HepG2 (cell line): ENCODE results near the gene TCAIM. TPM values are rescaled to one million over a fixed set of nuclear protein-coding genes. Genes with fewer than 3 reads are reported as not detected.

ENCODE experiments used
- ATAC-seq: fragments of 200-7000 bp; cut with Tn5 transposase; 3 replicates; pipeline ENCODE4 v1.9.1; 2020; ENCODE audit warnings: mild to moderate bottlenecking, moderate library complexity
- BruUV-seq: library from RNA; stranded (reverse); fragments of 400-500 nt; replicated peaks from 2 replicates; lab custom pipeline; 2021; lab: Mats Ljungman, UMichigan
- CTCF ChIA-PET: fragments of 300-600 bp; formaldehyde crosslinking; extraction: SDS; loops from one replicate; lab custom pipeline; 2021; ENCODE audit warnings: low total read pairs, inconsistent platforms, low intra/inter-chr PET ratio; lab: Yijun Ruan, JAX
- POLR2A ChIA-PET: fragments of 350-600 bp; sonication (Branson Sonifier 250); formaldehyde crosslinking; loops from one replicate; lab custom pipeline; 2020; ENCODE audit warnings: antibody characterized with exemption, inconsistent platforms; lab: Yijun Ruan, JAX
- DNase-seq: peaks from one replicate; pipeline ENCODE4 v3.0.0-alpha.2; 2015; ENCODE audit warnings: low spot score
- FAIRE-seq: peaks from 3 replicates; lab custom pipeline; 2011; peaks lifted over from hg19 to GRCh38; lab: Jason Lieb, UNC
- H2AFZ ChIP-seq: one replicate; pipeline ENCODE4 v1.6.1; 2011; ENCODE audit warnings: low read length, inconsistent platforms
- H3K27ac ChIP-seq: fragments of 300-600 bp; 3 replicates; pipeline ENCODE4 v1.8.0; 2011; ENCODE audit warnings: mixed run types, mild to moderate bottlenecking, mixed read lengths, low read length, inconsistent platforms; ENCODE audit not compliant: insufficient read depth; ENCODE audit errors: extremely low read length
- H3K27me3 ChIP-seq, 2 experiments: fragments of 200-600 bp in 1 of 2; 2 replicates in 1 of 2; 3 replicates in 1 of 2; pipeline versions ENCODE4 v1.6.0 to v1.8.0; 2011; ENCODE audit warnings: low read length in 2 of 2, mild to moderate bottlenecking in 2 of 2, moderate library complexity in 2 of 2, inconsistent platforms in 1 of 2; ENCODE audit not compliant: insufficient read depth in 2 of 2, control insufficient read depth in 1 of 2
- H3K36me3 ChIP-seq, 2 experiments: fragments of 200-600 bp in 1 of 2; replicated peaks in 1 of 2; 2 replicates in 1 of 2; 3 replicates in 1 of 2; pipeline versions ENCODE4 v1.5.1 to v1.8.0; 2011; ENCODE audit warnings: low read length in 2 of 2, inconsistent platforms in 1 of 2; ENCODE audit not compliant: insufficient read depth in 2 of 2, control insufficient read depth in 1 of 2
- H3K4me1 ChIP-seq: 2 replicates; pipeline ENCODE4 v1.5.1; 2012; ENCODE audit warnings: low read length, inconsistent platforms; ENCODE audit not compliant: insufficient read depth
- H3K4me2 ChIP-seq: 2 replicates; pipeline ENCODE4 v1.6.0; 2011; ENCODE audit warnings: low read depth, low read length, inconsistent platforms
- H3K4me3 ChIP-seq, 3 experiments: fragments of 200-600 bp in 1 of 3; sonication (generic), shearing (Covaris generic) in 1 of 3; replicated peaks in 1 of 3; 2 replicates each; pipeline ENCODE4 v1.5.1; 2011 to 2016; ENCODE audit warnings: low read length in 3 of 3, inconsistent platforms in 2 of 3, low read depth in 2 of 3, mild to moderate bottlenecking in 2 of 3, control low read depth in 1 of 3, mixed read lengths in 1 of 3; ENCODE audit not compliant: insufficient read depth in 1 of 3
- H3K79me2 ChIP-seq: one replicate; pipeline ENCODE4 v1.6.1; 2011; ENCODE audit warnings: low read length, inconsistent platforms; ENCODE audit not compliant: insufficient read depth
- H3K9ac ChIP-seq: 2 replicates; pipeline ENCODE4 v1.6.0; 2011; ENCODE audit warnings: mild to moderate bottlenecking, low read depth, low read length, inconsistent platforms; ENCODE audit not compliant: insufficient read depth
- H3K9me3 ChIP-seq: 2 replicates; pipeline ENCODE4 v1.5.1; 2012; ENCODE audit warnings: mild to moderate bottlenecking, low read length
- H4K20me1 ChIP-seq: 2 replicates; pipeline ENCODE4 v1.6.0; 2011; ENCODE audit warnings: inconsistent platforms, mild to moderate bottlenecking, low read length, moderate library complexity; ENCODE audit not compliant: insufficient read depth
- HNF4G ChIP-seq, 2 experiments: sonication (generic) in 1 of 2; formaldehyde crosslinking in 1 of 2; IDR thresholded peaks; 2 replicates each; pipeline versions ENCODE4 v1.4.0 to v1.6.1; 2011 to 2020; ENCODE audit warnings: borderline replicate concordance in 2 of 2, low read depth in 2 of 2, mild to moderate bottlenecking in 2 of 2, low read length in 1 of 2, missing genetic modification reagents in 1 of 2, moderate library complexity in 1 of 2
- HNRNPL ChIP-seq: fragments of 200-400 bp; formaldehyde crosslinking; IDR thresholded peaks from 2 replicates; pipeline ENCODE4 v1.6.1; 2017; ENCODE audit warnings: mild to moderate bottlenecking, low read depth, low read length
- TBX2 ChIP-seq: sonication (generic); formaldehyde crosslinking; IDR thresholded peaks from 2 replicates; pipeline ENCODE4 v1.5.0; 2020; ENCODE audit warnings: missing genetic modification reagents, mild to moderate bottlenecking, borderline replicate concordance
- YY1 ChIP-seq: IDR thresholded peaks from 2 replicates; pipeline ENCODE4 v1.6.1; 2011; ENCODE audit warnings: low read length, low read depth, moderate library complexity, mild to moderate bottlenecking; ENCODE audit not compliant: insufficient read depth, insufficient replicate concordance
- ZFP91 ChIP-seq: sonication (generic); formaldehyde crosslinking; IDR thresholded peaks from 2 replicates; pipeline ENCODE4 v1.9.0; 2022; ENCODE audit warnings: missing genetic modification reagents, mild to moderate bottlenecking, borderline replicate concordance
- ZNF280B ChIP-seq: sonication (generic); formaldehyde crosslinking; IDR thresholded peaks from 2 replicates; pipeline ENCODE4 v1.5.0; 2020; ENCODE audit warnings: missing genetic modification reagents, mild to moderate bottlenecking, borderline replicate concordance
- ZNF292 ChIP-seq: sonication (generic); formaldehyde crosslinking; IDR thresholded peaks from 2 replicates; pipeline ENCODE4 v1.8.1; 2022; ENCODE audit warnings: mild to moderate bottlenecking, low read depth, missing genetic modification reagents, borderline replicate concordance
- ZNF788 ChIP-seq: sonication (generic); formaldehyde crosslinking; IDR thresholded peaks from 2 replicates; pipeline ENCODE4 v1.5.0; 2020; ENCODE audit warnings: mild to moderate bottlenecking, missing genetic modification reagents, borderline replicate concordance
- WGBS: methylation state at CpG from one replicate; pipeline ENCODE4 v1.1.6; 2017; ENCODE audit warnings: low lambda C conversion rate; 5-methylcytosine and 5-hydroxymethylcytosine counted together
- in situ Hi-C: cut with HindIII; loops from 2 replicates; pipeline ENCODE4 v1.10.0; 2017; ENCODE audit warnings: low pct_unique_long_range_greater_than_20kb; ENCODE audit not compliant: extremely low pct_ligation_motif_present
- intact Hi-C: fragments of 100-400 bp; cut with micrococcal nuclease; formaldehyde crosslinking; loops from one replicate; pipeline ENCODE4 v1.10.0; 2022; ENCODE audit not compliant: unreplicated experiment
- polyA plus RNA-seq, 8 experiments: library from polyadenylated mRNA; depleted of rRNA in 3 of 8; stranded (reverse) in 7 of 8; unstranded in 1 of 8; fragments of >200 nt; fragmentation: Illumina TruSeq in 4 of 8; extraction: Trizol in 4 of 8; gene quantifications; 2 replicates each; pipeline versions ENCODE4 v1.2.1 to v1.2.3, GENCODE V29; 2011 to 2016; ENCODE audit warnings: low read depth in 4 of 8, missing spikeins in 1 of 8, mixed read lengths in 1 of 8; ENCODE audit not compliant: insufficient read depth in 1 of 8
- total RNA-seq, 5 experiments: library from RNA; depleted of rRNA; stranded (reverse); fragments of >200 nt; fragmentation: Illumina TruSeq; extraction: Trizol; gene quantifications; 2 replicates each; pipeline ENCODE4 v1.2.3, GENCODE V29; 2016; ENCODE audit warnings: low read depth in 1 of 5
- TF ChIP-seq, protein P1 (sequence below): sonication (generic); formaldehyde crosslinking; IDR thresholded peaks from 2 replicates; pipeline ENCODE4 v1.4.0; 2020; ENCODE audit warnings: missing genetic modification reagents, borderline replicate concordance
- TF ChIP-seq, protein P2 (sequence below): sonication (generic); formaldehyde crosslinking; IDR thresholded peaks from 2 replicates; pipeline ENCODE4 v1.9.0; 2021; ENCODE audit warnings: missing genetic modification reagents, borderline replicate concordance
- TF ChIP-seq, protein P3 (sequence below): sonication (generic); formaldehyde crosslinking; IDR thresholded peaks from 2 replicates; pipeline ENCODE4 v1.4.0; 2020; ENCODE audit warnings: missing genetic modification reagents

Gene TCAIM
- total and polyA plus RNA-seq, 2 of the 13 experiments (the other 11 are each of a cell fraction or from before 2014, with no cell fraction given) = 16.9 to 22.6 TPM

GRCh38 chr3:44414517-44415090 is 76.0 kb downstream of the TCAIM start:
- H3K27ac ChIP-seq = no peak overlapping the region
- H3K9me3 ChIP-seq = no peaks in the 10 kb centered on the region
- no peaks in the 10 kb centered on the region for H3K79me2 ChIP-seq
- H4K20me1 ChIP-seq = no peaks in the 10 kb centered on the region
- H3K4me2 ChIP-seq = peak overlapping the region; percentile 48
- DNase-seq = peak; percentile 29
- ChIA-PET POLR2A (interaction anchor here (1.1 to 1.2 kb wide), 5 partner anchors 25 to 77 kb away, joined by 3 to 6 read pairs (median 4); partner anchors contain the start of gene TCAIM), CTCF (no interaction called here)
- no peak overlapping the region for H3K9ac ChIP-seq
- FAIRE-seq = peak; percentile 26
- 0% methylated on average over 2 of the region's 11 CpGs for WGBS
- H2AFZ ChIP-seq = peak overlapping the region; percentile 4
- peaks cover 31% of the 10 kb centered on the region for H3K4me1 ChIP-seq
- peak; percentile 10 for ATAC-seq
- H3K4me3 ChIP-seq = no peak overlapping the region; a peak in 1 of 6 replicates
- H3K36me3 ChIP-seq = no peaks in the 10 kb centered on the region
- no TSS peak for BruUV-seq
- intact Hi-C loops = loop anchor here (5.0 kb wide), 1 partner anchor 92 kb away; no protein-coding TSS in a partner anchor
- in situ Hi-C loops = no loop called here
- H3K27me3 ChIP-seq = no peaks in the 10 kb centered on the region; a peak in 1 of 5 replicates
- TF ChIP-seq ZFP91 (CRISPR knock-in tag) (peak; percentile 45; the same call in 1 of the 2 replicates), HNRNPL (peak; percentile 49; the same call in 1 of the 2 replicates), YY1 (no peak), ZNF280B (CRISPR knock-in tag) (0 out of 2 replicates have a peak, but pooled peaks have one; percentile 6), HNF4G (IDR thresholded peaks at IDR 0.05; ENCODE audit: borderline replicate concordance, low read depth, low read length) (0 out of 2 replicates have a peak, but pooled peaks have one; percentile 43), HNF4G (CRISPR knock-in tag; IDR thresholded peaks at IDR 0.05; ENCODE audit: borderline replicate concordance, low read depth) (no peak), TBX2 (CRISPR knock-in tag) (peak; percentile 35; the same call in 1 of the 2 replicates), ZNF788 (CRISPR knock-in tag) (peak; percentile 38; the same call in 1 of the 2 replicates), ZNF292 (0 out of 2 replicates have a peak, but pooled peaks have one; percentile 36)
- TF ChIP-seq, protein P1, sequence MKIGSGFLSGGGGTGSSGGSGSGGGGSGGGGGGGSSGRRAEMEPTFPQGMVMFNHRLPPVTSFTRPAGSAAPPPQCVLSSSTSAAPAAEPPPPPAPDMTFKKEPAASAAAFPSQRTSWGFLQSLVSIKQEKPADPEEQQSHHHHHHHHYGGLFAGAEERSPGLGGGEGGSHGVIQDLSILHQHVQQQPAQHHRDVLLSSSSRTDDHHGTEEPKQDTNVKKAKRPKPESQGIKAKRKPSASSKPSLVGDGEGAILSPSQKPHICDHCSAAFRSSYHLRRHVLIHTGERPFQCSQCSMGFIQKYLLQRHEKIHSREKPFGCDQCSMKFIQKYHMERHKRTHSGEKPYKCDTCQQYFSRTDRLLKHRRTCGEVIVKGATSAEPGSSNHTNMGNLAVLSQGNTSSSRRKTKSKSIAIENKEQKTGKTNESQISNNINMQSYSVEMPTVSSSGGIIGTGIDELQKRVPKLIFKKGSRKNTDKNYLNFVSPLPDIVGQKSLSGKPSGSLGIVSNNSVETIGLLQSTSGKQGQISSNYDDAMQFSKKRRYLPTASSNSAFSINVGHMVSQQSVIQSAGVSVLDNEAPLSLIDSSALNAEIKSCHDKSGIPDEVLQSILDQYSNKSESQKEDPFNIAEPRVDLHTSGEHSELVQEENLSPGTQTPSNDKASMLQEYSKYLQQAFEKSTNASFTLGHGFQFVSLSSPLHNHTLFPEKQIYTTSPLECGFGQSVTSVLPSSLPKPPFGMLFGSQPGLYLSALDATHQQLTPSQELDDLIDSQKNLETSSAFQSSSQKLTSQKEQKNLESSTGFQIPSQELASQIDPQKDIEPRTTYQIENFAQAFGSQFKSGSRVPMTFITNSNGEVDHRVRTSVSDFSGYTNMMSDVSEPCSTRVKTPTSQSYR = peak; percentile 85; the same call in 1 of the 2 replicates
- TF ChIP-seq, protein P2, sequence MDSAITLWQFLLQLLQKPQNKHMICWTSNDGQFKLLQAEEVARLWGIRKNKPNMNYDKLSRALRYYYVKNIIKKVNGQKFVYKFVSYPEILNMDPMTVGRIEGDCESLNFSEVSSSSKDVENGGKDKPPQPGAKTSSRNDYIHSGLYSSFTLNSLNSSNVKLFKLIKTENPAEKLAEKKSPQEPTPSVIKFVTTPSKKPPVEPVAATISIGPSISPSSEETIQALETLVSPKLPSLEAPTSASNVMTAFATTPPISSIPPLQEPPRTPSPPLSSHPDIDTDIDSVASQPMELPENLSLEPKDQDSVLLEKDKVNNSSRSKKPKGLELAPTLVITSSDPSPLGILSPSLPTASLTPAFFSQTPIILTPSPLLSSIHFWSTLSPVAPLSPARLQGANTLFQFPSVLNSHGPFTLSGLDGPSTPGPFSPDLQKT (CRISPR knock-in tag) = no peak
- TF ChIP-seq, protein P3, sequence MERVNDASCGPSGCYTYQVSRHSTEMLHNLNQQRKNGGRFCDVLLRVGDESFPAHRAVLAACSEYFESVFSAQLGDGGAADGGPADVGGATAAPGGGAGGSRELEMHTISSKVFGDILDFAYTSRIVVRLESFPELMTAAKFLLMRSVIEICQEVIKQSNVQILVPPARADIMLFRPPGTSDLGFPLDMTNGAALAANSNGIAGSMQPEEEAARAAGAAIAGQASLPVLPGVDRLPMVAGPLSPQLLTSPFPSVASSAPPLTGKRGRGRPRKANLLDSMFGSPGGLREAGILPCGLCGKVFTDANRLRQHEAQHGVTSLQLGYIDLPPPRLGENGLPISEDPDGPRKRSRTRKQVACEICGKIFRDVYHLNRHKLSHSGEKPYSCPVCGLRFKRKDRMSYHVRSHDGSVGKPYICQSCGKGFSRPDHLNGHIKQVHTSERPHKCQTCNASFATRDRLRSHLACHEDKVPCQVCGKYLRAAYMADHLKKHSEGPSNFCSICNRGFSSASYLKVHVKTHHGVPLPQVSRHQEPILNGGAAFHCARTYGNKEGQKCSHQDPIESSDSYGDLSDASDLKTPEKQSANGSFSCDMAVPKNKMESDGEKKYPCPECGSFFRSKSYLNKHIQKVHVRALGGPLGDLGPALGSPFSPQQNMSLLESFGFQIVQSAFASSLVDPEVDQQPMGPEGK (CRISPR knock-in tag) = peak; percentile 77
